ENCODE results near the gene NECTIN4. TPM values are rescaled to one million over a fixed set of nuclear protein-coding genes. Genes with fewer than 3 reads are reported as not detected.
A peak's percentile ranks its signal among the peaks of the same experiment; 100 is the strongest.

The NECTIN4 gene
- total RNA-seq, 4 donors from 2014 or later, result 0.27 TPM; not detected in 3

DNA sequence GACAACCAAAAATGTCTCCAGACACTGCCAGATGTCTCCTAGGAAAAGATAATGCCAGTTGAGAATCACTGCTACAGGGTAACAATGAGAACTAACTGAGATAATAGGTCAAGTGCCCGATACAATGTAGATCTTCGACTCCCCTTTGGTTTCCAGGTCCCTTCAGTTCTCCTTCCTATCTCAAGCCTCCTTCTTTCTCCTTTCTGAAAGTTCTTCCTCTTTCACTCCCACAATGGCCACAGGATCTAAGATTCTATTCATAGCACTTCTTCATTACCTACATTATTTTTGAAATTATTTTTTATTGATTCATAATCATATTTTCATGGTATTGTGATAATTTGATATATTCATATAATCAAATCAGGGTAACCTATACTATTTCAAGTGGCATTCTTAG lies 22.2 kb upstream of the NECTIN4 start:
- Histone ChIP-seq H3K27ac (no peak overlapping the region), H3K4me3 (replicated peaks in 1 of 3) (no peak overlapping the region), H3K36me3 (no peaks in the 10 kb centered on the region), H3K9me3 (no peaks in the 10 kb centered on the region), H3K27me3 (no peaks in the 10 kb centered on the region), H3K4me1 (peaks cover 2 to 8% of the 10 kb centered on the region in 2 donors)
- WGBS, 2 donors, result 79 to 91% methylated on average over 2 of the region's 2 CpGs
- no peak for DNase-seq
- TF ChIP-seq POLR2A (IDR thresholded peaks at IDR 0.05) (no peak), CTCF (IDR thresholded peaks at IDR 0.05) (no peak)
- intact Hi-C loops (cut with DNase I), result no loop called here

DNA sequence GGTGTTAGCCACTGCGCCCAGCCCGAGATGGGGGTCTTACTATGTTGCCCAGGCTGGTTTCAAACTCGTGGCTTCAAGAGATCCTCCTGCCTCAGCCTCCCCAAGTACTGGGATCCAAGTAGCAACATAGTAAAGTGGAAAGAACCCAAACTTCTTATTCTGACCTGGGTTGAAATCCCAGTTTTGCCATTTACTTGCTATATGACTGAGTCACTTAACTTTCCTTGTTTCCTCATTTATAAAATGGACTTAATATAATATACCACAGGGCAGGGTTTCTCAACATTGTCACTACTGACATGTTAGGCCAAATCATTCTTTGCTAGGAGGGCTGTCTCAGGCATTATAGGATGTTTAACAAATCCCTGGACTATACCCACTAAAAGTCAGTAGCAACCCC lies 21.8 kb upstream of the NECTIN4 start:
- DNase-seq, result no peak
- no peaks in the 10 kb centered on the region for H3K27me3 ChIP-seq
- no peak overlapping the region for H3K4me3 ChIP-seq (replicated peaks in 1 of 3)
- peaks cover 0 to 3% of the 10 kb centered on the region in 2 donors for H3K4me1 ChIP-seq
- WGBS, 2 donors, result 93 to 96% methylated on average over 3 of the region's 3 CpGs
- no peaks in the 10 kb centered on the region for H3K36me3 ChIP-seq
- intact Hi-C loops (cut with DNase I), result no loop called here
- H3K9me3 ChIP-seq, result no peaks in the 10 kb centered on the region
- TF ChIP-seq CTCF (IDR thresholded peaks at IDR 0.05) (no peak), POLR2A (IDR thresholded peaks at IDR 0.05) (no peak)
- no peak overlapping the region for H3K27ac ChIP-seq

GRCh38 chr1:161106431-161106830 lies 17.1 kb upstream of the NECTIN4 start:
- Histone ChIP-seq H3K4me3 (replicated peaks in 1 of 3) (no peak overlapping the region), H3K27ac (no peak overlapping the region), H3K9me3 (no peaks in the 10 kb centered on the region), H3K27me3 (no peaks in the 10 kb centered on the region), H3K4me1 (no peaks in the 10 kb centered on the region), H3K36me3 (peaks cover 3 to 6% of the 10 kb centered on the region in 2 donors)
- intact Hi-C loops (cut with DNase I), result no loop called here
- 97 to 98% methylated on average over 1 of the region's 1 CpG for WGBS, 2 donors
- no peak for DNase-seq
- TF ChIP-seq CTCF (IDR thresholded peaks at IDR 0.05) (no peak), POLR2A (IDR thresholded peaks at IDR 0.05) (no peak)

DNA sequence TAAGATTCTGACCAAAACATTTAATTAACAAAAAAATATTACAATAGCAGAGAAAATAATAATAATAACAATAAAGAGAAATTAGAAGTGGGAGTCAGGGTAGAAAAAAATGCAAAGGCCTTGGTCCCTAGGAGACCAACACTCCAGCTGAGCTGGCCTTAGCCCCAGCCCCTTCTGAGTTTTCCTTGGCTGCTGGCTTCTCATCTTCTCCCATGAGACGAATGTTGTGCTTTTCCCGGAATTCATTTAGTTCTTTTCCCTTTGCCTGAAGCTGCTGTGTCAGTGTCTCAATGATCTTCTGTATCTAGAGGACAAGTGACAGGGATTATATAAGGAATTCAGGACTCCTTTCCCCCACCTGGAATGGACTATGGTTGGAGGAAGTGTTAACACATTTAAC lies 11.2 kb upstream of the NECTIN4 start:
- 68 to 78% methylated on average over 2 of the region's 2 CpGs for WGBS, 2 donors
- H3K36me3 ChIP-seq, result peaks cover 3 to 6% of the 10 kb centered on the region in 2 donors
- no peaks in the 10 kb centered on the region for H3K9me3 ChIP-seq
- intact Hi-C loops (cut with DNase I), result no loop called here
- H3K4me1 ChIP-seq, result peaks cover 7 to 8% of the 10 kb centered on the region in 2 donors
- H3K27me3 ChIP-seq, result no peaks in the 10 kb centered on the region
- no peak overlapping the region for H3K27ac ChIP-seq
- no peak overlapping the region for H3K4me3 ChIP-seq (replicated peaks in 1 of 3)
- no peak for DNase-seq
- TF ChIP-seq CTCF (IDR thresholded peaks at IDR 0.05) (no peak), POLR2A (IDR thresholded peaks at IDR 0.05) (no peak)

- H3K27me3 ChIP-seq, result no peaks in the 10 kb centered on the region
- H3K36me3 ChIP-seq, result peaks cover 3 to 6% of the 10 kb centered on the region in 2 donors
- peaks cover 7 to 8% of the 10 kb centered on the region in 2 donors for H3K4me1 ChIP-seq
- DNase-seq, result peak; percentile 19 to 32
- H3K4me3 ChIP-seq (replicated peaks in 1 of 3), result peak overlapping the region in 2 of 3 donors; percentile 51 to 70
- 61 to 69% methylated on average over 9 of the region's 9 CpGs for WGBS, 2 donors
- TF ChIP-seq CTCF (IDR thresholded peaks at IDR 0.05) (no peak), POLR2A (IDR thresholded peaks at IDR 0.05) (no peak)
- H3K27ac ChIP-seq, result peak overlapping the region in 1 of 3 donors; percentile 54
- intact Hi-C loops (cut with DNase I), result loop anchor here (5.0 to 10.0 kb wide), 3 partner anchors 54 to 264 kb away; partner anchors contain the start of gene USF1
- no peaks in the 10 kb centered on the region for H3K9me3 ChIP-seq
Measured at GRCh38 chr1:161099090-161099802, 9.9 kb upstream of the NECTIN4 start.
